Measurements from ENCODE around the gene MRGPRX2. TPM values are rescaled to one million over a fixed set of nuclear protein-coding genes. Genes with fewer than 3 reads are reported as not detected.

MRGPRX2 gene
- total and polyA plus RNA-seq, 8 donors: not detected

DNA sequence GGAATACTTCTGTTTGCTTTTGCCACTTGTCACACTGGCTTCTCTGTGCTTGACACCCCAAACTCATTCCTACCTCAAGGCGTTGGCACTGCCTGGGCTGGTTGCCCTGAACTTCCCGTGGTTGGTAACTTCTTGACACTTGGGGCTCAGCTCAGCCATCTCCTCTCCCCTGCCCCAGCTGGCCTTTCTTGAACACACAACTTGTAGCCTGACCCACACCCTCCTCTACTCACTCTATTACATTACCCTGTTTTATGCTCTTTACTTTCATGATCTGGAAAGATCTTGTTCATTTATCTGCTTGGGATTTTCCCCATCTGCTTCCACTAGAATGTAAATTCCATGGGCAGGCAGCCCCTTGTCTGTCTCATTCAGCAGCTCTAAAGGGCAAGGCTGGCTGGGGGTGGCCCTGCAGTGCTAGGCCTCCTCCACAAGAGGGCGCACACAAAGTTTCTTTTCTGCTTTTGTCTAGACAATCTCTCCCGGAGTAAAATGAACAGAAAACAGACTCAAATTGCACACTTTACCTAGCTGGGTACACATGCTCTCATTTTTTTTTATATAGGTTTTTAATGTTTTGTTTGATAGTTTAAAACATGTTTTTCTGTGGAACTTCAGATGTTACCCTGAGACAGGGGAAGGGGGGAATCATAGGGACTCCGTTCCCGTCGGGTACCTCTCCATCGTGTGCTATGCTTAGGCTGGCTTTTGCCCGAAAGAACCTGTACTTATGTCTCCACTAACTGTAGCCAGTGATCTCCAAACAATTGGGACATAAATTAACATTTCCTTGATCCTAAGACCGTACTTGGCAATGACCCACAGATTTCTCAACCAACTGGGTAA lies 16.4 kb upstream of the MRGPRX2 start:
- H3K27ac ChIP-seq: no peak overlapping the region
- no peaks in the 10 kb centered on the region for H3K9me3 ChIP-seq
- H3K36me3 ChIP-seq: no peaks in the 10 kb centered on the region
- intact Hi-C loops (cut with DNase I; ENCODE audit: low total_unique reads): no loop called here
- peak; percentile 70 to 78 for DNase-seq
- 49 to 54% (median 53%) methylated on average over 10 of the region's 10 CpGs for WGBS, 5 donors
- no peaks in the 10 kb centered on the region for H3K27me3 ChIP-seq
- no peak for TF ChIP-seq POLR2AphosphoS5 (IDR thresholded peaks at IDR 0.05)
- TF ChIP-seq, protein P1, sequence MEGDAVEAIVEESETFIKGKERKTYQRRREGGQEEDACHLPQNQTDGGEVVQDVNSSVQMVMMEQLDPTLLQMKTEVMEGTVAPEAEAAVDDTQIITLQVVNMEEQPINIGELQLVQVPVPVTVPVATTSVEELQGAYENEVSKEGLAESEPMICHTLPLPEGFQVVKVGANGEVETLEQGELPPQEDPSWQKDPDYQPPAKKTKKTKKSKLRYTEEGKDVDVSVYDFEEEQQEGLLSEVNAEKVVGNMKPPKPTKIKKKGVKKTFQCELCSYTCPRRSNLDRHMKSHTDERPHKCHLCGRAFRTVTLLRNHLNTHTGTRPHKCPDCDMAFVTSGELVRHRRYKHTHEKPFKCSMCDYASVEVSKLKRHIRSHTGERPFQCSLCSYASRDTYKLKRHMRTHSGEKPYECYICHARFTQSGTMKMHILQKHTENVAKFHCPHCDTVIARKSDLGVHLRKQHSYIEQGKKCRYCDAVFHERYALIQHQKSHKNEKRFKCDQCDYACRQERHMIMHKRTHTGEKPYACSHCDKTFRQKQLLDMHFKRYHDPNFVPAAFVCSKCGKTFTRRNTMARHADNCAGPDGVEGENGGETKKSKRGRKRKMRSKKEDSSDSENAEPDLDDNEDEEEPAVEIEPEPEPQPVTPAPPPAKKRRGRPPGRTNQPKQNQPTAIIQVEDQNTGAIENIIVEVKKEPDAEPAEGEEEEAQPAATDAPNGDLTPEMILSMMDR (IDR thresholded peaks at IDR 0.05): peak in 5 of 7 experiments; percentile 81 to 99 (median 98)
- peaks cover 13 to 38% (median 25%) of the 10 kb centered on the region in 4 donors for H3K4me1 ChIP-seq
- no peak overlapping the region for H3K4me3 ChIP-seq

DNA sequence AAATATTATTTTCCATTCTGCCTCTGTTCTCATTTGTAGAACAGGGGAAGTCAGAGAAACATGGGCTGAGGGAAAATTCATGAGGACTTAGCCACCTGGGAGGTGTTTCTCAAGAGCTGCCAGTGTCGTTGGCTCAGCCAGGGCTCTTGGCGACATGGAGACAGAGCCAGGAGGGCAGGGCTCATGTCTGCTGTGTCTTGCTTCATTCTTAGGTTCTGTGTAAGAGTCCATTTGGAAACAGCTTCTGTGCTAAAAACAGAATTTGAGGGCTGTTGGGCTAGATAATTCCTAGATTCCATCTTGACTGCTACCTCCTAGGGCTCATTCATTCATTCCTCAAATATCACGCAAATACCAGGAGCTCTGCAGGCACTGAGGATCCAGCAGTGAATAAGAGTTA lies 15.1 kb upstream of the MRGPRX2 start:
- WGBS, 5 donors: 70 to 82% (median 77%) methylated on average over 3 of the region's 3 CpGs
- H3K9me3 ChIP-seq: no peaks in the 10 kb centered on the region
- intact Hi-C loops (cut with DNase I; ENCODE audit: low total_unique reads): no loop called here

DNA sequence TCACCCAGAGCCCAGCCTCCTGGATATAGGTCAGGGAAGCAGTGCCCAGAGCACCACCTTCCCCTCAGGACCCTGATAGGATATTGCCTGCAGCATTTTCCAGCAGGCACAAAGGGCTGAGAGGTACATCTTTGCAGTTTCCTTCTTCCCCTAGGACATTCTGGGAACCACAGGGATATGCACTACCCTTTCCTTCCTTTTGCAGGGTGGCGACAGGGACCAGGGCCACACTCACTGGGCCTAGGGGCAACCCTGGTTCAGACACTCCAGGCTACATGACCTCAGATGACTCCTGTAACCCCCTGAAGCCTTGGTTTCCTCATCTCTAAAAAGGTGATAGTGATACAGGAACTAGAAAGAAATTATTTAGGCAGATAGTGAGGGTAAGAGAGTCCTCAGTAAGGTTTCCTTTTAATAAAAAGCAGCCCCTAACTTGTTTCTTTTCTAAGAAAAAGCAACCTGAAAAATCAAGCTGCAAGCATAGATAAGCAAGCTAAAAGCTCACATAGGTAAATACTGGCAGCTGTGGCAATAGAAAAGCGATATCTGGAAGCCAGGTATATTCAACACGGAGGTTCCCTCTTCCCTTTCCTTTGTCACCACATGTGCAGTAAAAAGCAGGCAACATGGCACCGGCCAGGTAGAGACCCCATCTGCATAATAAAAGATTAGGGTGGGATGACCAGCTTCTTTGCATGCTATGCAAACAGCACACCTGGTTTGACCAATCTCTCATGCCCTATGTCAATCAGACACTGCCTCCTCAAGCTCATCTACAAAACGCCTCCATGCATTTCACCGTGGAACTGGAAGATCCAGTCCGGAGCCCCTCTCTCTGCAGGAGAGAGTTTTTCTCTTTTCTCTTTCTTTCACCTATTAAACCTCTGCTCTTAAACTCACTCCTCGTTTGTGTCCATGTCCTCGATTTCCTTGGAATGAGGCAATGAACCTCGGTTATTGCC lies 13.2 kb upstream of the MRGPRX2 start:
- peak overlapping the region; percentile 66 to 76 (median 74) for H3K27ac ChIP-seq
- intact Hi-C loops (cut with DNase I; ENCODE audit: low total_unique reads): loop anchor here (5.0 kb wide), 1 partner anchor 479 kb away; no protein-coding TSS in a partner anchor
- DNase-seq: no peak

More for the DNA sequence above, 15.1 kb upstream of the MRGPRX2 start:
- H3K36me3 ChIP-seq: no peaks in the 10 kb centered on the region
- H3K27ac ChIP-seq: no peak overlapping the region
- H3K4me3 ChIP-seq: no peak overlapping the region
- TF ChIP-seq POLR2AphosphoS5 (IDR thresholded peaks at IDR 0.05) (no peak), EP300 (IDR thresholded peaks at IDR 0.05) (no peak), POLR2A (IDR thresholded peaks at IDR 0.05) (no peak)
- H3K27me3 ChIP-seq: no peaks in the 10 kb centered on the region
- peaks cover 18 to 50% (median 33%) of the 10 kb centered on the region in 4 donors for H3K4me1 ChIP-seq
- DNase-seq: no peak

GRCh38 chr11:19072464-19072863 lies 11.9 kb upstream of the MRGPRX2 start:
- peak overlapping the region; percentile 66 to 76 (median 74) for H3K27ac ChIP-seq
- peak; percentile 81 to 86 for DNase-seq
- TF ChIP-seq, protein P1 (IDR thresholded peaks at IDR 0.05): no peak
- TF ChIP-seq EP300 (IDR thresholded peaks at IDR 0.05) (no peak), POLR2AphosphoS5 (IDR thresholded peaks at IDR 0.05) (peak in 2 of 3 donors; percentile 61 to 84), POLR2A (IDR thresholded peaks at IDR 0.05) (no peak)
- H3K4me3 ChIP-seq: no peak overlapping the region
- peaks cover 18 to 45% (median 33%) of the 10 kb centered on the region in 4 donors for H3K4me1 ChIP-seq
- intact Hi-C loops (cut with DNase I; ENCODE audit: low total_unique reads): loop anchor here (5.0 kb wide), 1 partner anchor 480 kb away; no protein-coding TSS in a partner anchor
- WGBS, 5 donors: 35 to 58% (median 47%) methylated on average over 5 of the region's 5 CpGs
- H3K36me3 ChIP-seq: no peaks in the 10 kb centered on the region
- H3K27me3 ChIP-seq: no peaks in the 10 kb centered on the region
- H3K9me3 ChIP-seq: no peaks in the 10 kb centered on the region

More for the DNA sequence above, 13.2 kb upstream of the MRGPRX2 start:
- Histone ChIP-seq H3K36me3 (no peaks in the 10 kb centered on the region), H3K9me3 (no peaks in the 10 kb centered on the region), H3K4me1 (peaks cover 18 to 45% (median 33%) of the 10 kb centered on the region in 4 donors), H3K27me3 (no peaks in the 10 kb centered on the region), H3K4me3 (no peak overlapping the region)
- 36 to 55% (median 42%) methylated on average over 10 of the region's 10 CpGs for WGBS, 5 donors
- no peak for TF ChIP-seq POLR2AphosphoS5 (IDR thresholded peaks at IDR 0.05)
- TF ChIP-seq EP300 (IDR thresholded peaks at IDR 0.05): no peak
- TF ChIP-seq POLR2A (IDR thresholded peaks at IDR 0.05): no peak
- TF ChIP-seq, protein P1 (IDR thresholded peaks at IDR 0.05): no peak
